Activated effector memory CD4-positive, alpha-beta T cell treated with anti-CD3 and anti-CD28 coated beads, Interleukin-2, amount 50 U/mL, for 16 hours (primary cell): ENCODE data around the gene TMEM50A.
"Not testable (repeated sequence)": the region's sequence is repeated elsewhere in the genome, so short reads cannot be mapped to it uniquely, and the experiment has no call there.

Experiments used
- DNase-seq: peaks from one replicate; pipeline ENCODE4 v3.0.0-alpha.2; 2020

Gene TMEM50A

GRCh38 chr1:25389721-25390120 is 51.6 kb downstream of the TMEM50A start:
- DNase-seq: not testable (repeated sequence)

DNA sequence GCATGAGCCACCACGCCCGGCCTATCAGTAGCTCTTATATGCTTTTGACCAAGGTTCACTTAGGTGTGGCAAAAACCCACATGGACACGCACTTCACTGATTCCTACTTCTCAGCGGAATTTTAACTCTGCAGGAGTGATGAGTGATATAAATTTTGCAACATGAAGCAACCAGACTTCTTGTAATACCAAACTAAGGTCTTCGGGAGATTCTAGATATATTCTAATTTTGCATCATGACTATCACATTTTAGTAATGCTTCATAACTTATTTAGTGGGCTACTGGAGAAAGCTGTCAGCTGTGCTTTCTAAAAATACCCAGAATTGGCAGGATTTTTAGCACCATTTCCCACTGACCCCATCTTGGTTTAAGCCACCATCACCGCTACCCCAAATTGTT is 54.7 kb downstream of the TMEM50A start:
- no peak for DNase-seq

GRCh38 chr1:25397549-25397948 is 59.4 kb downstream of the TMEM50A start:
- DNase-seq: not testable (repeated sequence)

DNA sequence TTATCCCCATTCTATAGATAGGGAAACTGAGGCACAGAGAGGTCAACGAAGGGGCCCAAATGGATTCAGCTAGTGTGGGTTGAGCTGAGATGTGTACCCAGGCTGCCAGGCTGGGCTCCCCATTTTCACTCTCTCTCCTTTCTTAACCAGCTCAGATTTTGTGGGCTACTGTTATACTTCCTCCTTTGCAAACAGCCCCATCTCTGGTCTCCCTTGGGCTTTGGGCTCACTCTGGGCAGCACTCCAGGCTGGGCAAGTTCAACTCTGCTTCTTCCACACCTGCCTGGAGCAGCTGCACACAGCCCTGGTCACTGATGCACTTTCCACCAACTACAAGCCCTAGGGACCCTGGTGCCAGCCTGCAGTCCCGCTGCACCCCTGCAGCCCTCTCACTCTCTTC is 59.9 kb downstream of the TMEM50A start:
- DNase-seq: not testable (repeated sequence)

DNA sequence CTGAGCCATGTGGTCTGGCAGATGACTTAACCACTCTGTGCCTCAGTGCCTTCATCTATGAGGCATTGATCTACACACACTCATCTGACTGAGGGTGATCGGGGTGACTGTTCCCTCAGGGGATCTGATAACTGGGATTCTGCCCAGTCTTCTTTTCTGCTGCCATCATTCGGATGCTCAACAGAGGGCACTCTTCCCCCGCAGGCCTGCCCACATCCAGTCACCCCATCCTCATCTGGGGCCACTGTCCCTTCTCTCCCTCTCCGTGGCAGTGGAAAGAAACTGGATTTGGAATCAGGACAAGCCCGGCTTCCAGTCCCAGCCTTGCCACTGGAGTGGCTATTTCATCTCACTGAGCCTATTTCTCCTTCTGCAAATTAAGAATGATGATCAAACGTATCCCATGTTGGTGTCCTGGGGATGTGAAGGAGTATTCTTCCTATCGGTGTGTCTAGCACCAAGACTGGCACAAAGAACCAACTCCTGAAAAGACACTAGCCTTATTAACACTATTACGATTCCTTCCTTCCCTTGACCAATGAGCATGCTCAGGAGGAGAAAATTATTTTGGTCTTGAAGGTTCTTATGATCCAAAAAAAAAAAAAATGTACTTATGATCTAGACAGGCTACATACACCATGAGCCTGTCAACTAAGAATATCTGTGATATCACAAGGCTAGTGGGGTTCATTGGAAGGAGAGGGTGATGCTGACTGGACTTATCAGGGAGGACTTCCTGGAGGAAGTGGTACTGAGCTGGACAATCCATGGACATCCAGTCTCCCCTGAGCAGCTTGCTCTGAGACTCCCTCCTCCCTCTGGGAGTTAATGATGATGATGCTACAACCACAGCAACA is 65.0 kb downstream of the TMEM50A start:
- not testable (repeated sequence) for DNase-seq

GRCh38 chr1:25405731-25406305 is 67.7 kb downstream of the TMEM50A start:
- DNase-seq: not testable (repeated sequence)

GRCh38 chr1:25409641-25410427 is 71.7 kb downstream of the TMEM50A start:
- not testable (repeated sequence) for DNase-seq
